Stimulated activated CD4-positive, alpha-beta T cell treated with anti-CD3 and anti-CD28 coated beads, Interleukin-4, amount 100 ng/mL, for 4 hours (primary cell): Measurements from ENCODE around the gene ZSWIM4.
"Not testable (repeated sequence)": the region's sequence is repeated elsewhere in the genome, so short reads cannot be mapped to it uniquely, and the experiment has no call there.

Experiments used
- DNase-seq, 2 experiments: peaks; one replicate each; pipeline ENCODE4 v3.0.0-alpha.2; 2020

The ZSWIM4 gene

GRCh38 chr19:13794757-13795589, at the start of gene ZSWIM4:
Gene ZSWIM4, plus strand, starts transcription at chr19:13795443. Its CDS starts 206 bp downstream, at chr19:13795649.
- DNase-seq = peak; percentile 88 to 90

GRCh38 chr19:13747098-13747453, 48.2 kb upstream of the ZSWIM4 start:
- DNase-seq = no peak

- DNase-seq = peak in 1 of 2 experiments; percentile 15
Observed at GRCh38 chr19:13748169-13748828, 46.9 kb upstream of the ZSWIM4 start.

- DNase-seq = no peak
Observed at GRCh38 chr19:13751436-13751835, 43.8 kb upstream of the ZSWIM4 start.

GRCh38 chr19:13753622-13754021, 41.6 kb upstream of the ZSWIM4 start:
- DNase-seq = not testable (repeated sequence)

GRCh38 chr19:13756210-13756609, 39.0 kb upstream of the ZSWIM4 start:
- no peak for DNase-seq

GRCh38 chr19:13757805-13758772, 37.2 kb upstream of the ZSWIM4 start:
- DNase-seq = no peak

- DNase-seq = no peak
Observed at GRCh38 chr19:13758795-13759194, 36.4 kb upstream of the ZSWIM4 start.

- DNase-seq = no peak
Observed at GRCh38 chr19:13761423-13761822, 33.8 kb upstream of the ZSWIM4 start.

- no peak for DNase-seq
Observed at GRCh38 chr19:13762635-13763235, 32.5 kb upstream of the ZSWIM4 start.

GRCh38 chr19:13763265-13763664, 32.0 kb upstream of the ZSWIM4 start:
- DNase-seq = no peak

- DNase-seq = peak; percentile 59 to 68
Observed at GRCh38 chr19:13764101-13764807, 31.0 kb upstream of the ZSWIM4 start, which contains the start of gene MRI1. Gene MRI1, plus strand, starts transcription at chr19:13764522. Its CDS starts 67 bp downstream, at chr19:13764589.

- peak; percentile 18 to 44 for DNase-seq
Observed at GRCh38 chr19:13764821-13765394, 30.3 kb upstream of the ZSWIM4 start.

- no peak for DNase-seq
Observed at GRCh38 chr19:13765395-13766094, 29.7 kb upstream of the ZSWIM4 start.

- DNase-seq = no peak
Observed at GRCh38 chr19:13766095-13766481, 29.2 kb upstream of the ZSWIM4 start.

- no peak for DNase-seq
Observed at GRCh38 chr19:13768510-13768909, 26.7 kb upstream of the ZSWIM4 start.

GRCh38 chr19:13770013-13770635, 25.1 kb upstream of the ZSWIM4 start:
- no peak for DNase-seq

GRCh38 chr19:13774217-13775191, 20.7 kb upstream of the ZSWIM4 start, which contains the start of gene C19orf53:
Gene C19orf53, plus strand, starts transcription at chr19:13774456. Its CDS starts 22 bp downstream, at chr19:13774478.
- DNase-seq = peak; percentile 81 to 84

GRCh38 chr19:13778398-13778797, 16.8 kb upstream of the ZSWIM4 start:
- DNase-seq = no peak
